HG02642 (cell line): ENCODE results near the gene ARL17A.
A peak's percentile ranks its signal among the peaks of the same experiment; 100 is the strongest.
"Not testable (repeated sequence)": the region's sequence is repeated elsewhere in the genome, so short reads cannot be mapped to it uniquely, and the experiment has no call there.

Experiments used
- ATAC-seq: cut with Tn5 transposase; IDR thresholded peaks from one replicate; pipeline ENCODE4 v1.9.1; 2021; ENCODE audit warnings: mild to moderate bottlenecking; ENCODE audit not compliant: unreplicated experiment, poor library complexity

ARL17A gene

GRCh38 chr17:46579083-46580075 lies at the start of gene ARL17A:
Gene ARL17A (minus strand): TSS chr17:46579691. CDS start chr17:46576322, 3,369 bp downstream.
- ATAC-seq, result peak; percentile 89

- ATAC-seq, result not testable (repeated sequence)
Observed at GRCh38 chr17:46628753-46629436, 49.4 kb upstream of the ARL17A start.

- ATAC-seq, result not testable (repeated sequence)
Observed at GRCh38 chr17:46627452-46627851, 48.0 kb upstream of the ARL17A start.

GRCh38 chr17:46624726-46625125 lies 45.2 kb upstream of the ARL17A start:
- not testable (repeated sequence) for ATAC-seq

GRCh38 chr17:46623790-46624189 lies 44.3 kb upstream of the ARL17A start:
- ATAC-seq, result not testable (repeated sequence)

- ATAC-seq, result not testable (repeated sequence)
Observed at GRCh38 chr17:46618975-46619374, 39.5 kb upstream of the ARL17A start.

- ATAC-seq, result not testable (repeated sequence)
Observed at GRCh38 chr17:46617121-46617520, 37.6 kb upstream of the ARL17A start.

GRCh38 chr17:46613876-46614275 lies 34.4 kb upstream of the ARL17A start:
- ATAC-seq, result not testable (repeated sequence)

- ATAC-seq, result not testable (repeated sequence)
Observed at GRCh38 chr17:46611304-46611703, 31.8 kb upstream of the ARL17A start.

- ATAC-seq, result peak; percentile 90
Observed at GRCh38 chr17:46603125-46603524, 23.6 kb upstream of the ARL17A start.

- not testable (repeated sequence) for ATAC-seq
Observed at GRCh38 chr17:46600767-46601166, 21.3 kb upstream of the ARL17A start.

GRCh38 chr17:46598344-46598931 lies 18.9 kb upstream of the ARL17A start:
- not testable (repeated sequence) for ATAC-seq

GRCh38 chr17:46591332-46591731 lies 11.8 kb upstream of the ARL17A start:
- not testable (repeated sequence) for ATAC-seq

- peak; percentile 86 for ATAC-seq
Observed at GRCh38 chr17:46590157-46591146, 11.0 kb upstream of the ARL17A start, which contains the start of gene NSF. Gene NSF (plus strand): TSS chr17:46590669. CDS start chr17:46590776, 107 bp downstream.

GRCh38 chr17:46585444-46585843 lies 6.0 kb upstream of the ARL17A start:
- not testable (repeated sequence) for ATAC-seq

GRCh38 chr17:46580082-46580481 lies 591 bp upstream of the ARL17A start:
- ATAC-seq, result not testable (repeated sequence)

GRCh38 chr17:46571796-46572195 lies 7.7 kb downstream of the ARL17A start:
- not testable (repeated sequence) for ATAC-seq

- ATAC-seq, result not testable (repeated sequence)
Observed at GRCh38 chr17:46566980-46567379, 12.5 kb downstream of the ARL17A start.

GRCh38 chr17:46566284-46566683 lies 13.2 kb downstream of the ARL17A start:
- ATAC-seq, result not testable (repeated sequence)
